Head of caudate nucleus (tissue), 42 donors: ENCODE measurements around the gene ABCC1.

Experiments used
- DNase-seq, 42 donors: peaks; one replicate each; pipeline versions ENCODE4 v3.0.0 to v3.0.0-alpha.2; 2020 to 2021; ENCODE audit warnings: mixed read lengths in 7 of 42
- intact Hi-C: fragments of 100-400 bp; cut with DNase I; formaldehyde crosslinking; loops from one replicate; pipeline ENCODE4 v1.15.0; 2022

ABCC1 gene

DNA sequence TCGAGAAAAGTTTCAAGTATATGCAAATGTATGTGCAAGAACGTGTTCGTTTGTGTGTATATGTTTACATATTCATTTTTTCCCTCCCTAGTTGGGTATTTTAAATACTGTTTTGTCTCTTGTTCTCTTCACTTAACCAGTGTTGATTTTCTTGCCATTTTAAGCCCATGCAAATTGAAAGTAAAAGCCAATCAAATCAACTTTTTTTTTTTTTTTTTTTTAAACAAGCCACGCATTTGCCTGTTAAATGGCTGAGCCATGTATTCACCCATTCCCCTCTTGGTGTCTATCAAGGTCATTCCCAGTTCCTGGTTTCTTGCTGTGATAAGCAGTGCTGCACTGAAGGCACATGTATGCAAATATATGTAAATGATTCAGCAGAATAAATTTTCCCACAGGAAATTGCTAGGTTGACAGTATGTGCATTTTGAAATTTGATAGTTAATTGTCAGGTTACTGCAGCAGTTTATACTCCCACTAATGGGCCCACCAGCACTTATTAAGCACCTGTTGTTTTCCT is 12.2 kb downstream of the ABCC1 start:
- no peak for DNase-seq
- intact Hi-C loops, result no loop called here

DNA sequence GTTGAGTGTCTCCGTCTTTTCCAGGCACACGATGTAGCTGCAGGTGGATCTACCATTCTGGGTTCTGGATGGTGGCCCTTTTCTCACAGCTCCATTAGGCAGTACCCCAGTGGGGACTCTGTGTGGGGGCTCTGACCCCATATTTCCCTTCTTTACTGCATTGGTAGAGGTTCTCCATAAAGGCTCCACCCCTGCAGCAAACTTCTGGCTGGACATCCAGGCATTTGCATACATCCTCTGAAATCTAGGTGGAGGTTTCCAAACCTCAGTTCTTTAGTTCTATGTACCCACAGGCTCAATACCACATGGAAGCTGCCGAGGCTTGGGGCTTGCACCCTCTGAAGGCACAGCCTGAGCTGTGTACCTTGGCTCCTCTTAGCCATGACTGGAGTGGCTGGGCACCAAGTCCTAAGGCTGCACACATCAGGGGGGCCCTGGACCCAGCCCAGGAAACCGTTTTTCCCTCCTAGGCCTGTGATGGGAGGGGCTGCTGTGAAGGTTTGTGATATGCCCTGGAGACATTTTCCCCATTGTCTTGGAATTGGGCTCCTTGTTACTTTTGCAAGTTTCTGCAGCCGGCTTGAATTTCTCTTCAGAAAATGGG is 14.0 kb downstream of the ABCC1 start:
- DNase-seq, result no peak
- intact Hi-C loops, result no loop called here

DNA sequence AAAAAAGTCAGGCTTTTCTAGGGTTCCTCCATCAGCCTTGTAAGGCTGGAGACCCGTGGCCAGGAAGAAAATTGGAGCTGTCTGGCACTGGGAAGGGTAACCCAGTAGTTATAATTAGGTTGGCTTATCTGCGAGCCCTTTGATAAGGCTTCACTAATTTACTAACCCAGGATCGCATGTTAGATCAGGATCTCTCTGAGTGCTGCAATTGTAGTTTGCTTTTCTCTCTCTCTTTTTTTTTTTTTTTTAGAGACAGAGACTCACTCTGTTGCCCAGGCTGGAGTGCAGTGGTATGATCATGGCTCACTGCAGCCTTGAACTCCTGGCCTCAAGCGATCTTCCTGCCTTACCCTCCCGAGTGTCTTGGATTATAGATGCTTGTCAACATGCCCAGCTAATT is 17.0 kb downstream of the ABCC1 start:
- intact Hi-C loops, result no loop called here
- no peak for DNase-seq

DNA sequence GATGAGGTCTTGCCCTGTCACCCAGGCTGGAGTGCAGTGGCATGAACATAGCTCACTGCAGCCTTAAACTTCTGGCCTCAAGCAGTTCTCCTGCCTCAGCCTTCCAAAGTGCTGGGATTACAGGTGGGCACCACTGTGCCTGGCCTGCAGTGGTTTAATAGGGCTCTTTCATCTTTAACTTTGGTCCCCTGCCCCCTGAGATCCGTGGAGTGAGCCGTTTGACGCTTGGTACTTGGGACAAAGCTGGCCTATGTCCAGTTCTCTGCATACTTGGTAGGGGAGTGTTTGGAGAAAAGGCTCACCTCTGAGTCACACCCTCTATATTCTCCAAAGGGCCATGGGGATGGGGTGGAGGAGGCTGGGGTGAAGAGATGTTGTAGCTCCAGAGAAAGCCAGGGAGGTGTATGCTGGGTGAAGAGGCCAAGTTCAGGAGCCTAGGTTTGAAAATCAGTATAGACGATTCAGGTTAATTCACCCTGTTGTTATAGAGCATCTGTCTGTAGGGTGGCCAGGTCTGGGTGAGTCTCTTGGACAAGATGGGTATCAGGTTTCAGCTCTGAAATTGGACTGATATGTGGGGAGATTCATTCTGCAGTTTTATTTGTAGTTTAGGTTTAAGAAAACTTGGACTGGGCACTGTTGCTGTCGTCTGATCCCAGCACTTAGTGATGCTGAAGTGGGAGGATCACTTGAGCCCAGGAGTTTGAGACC is 17.6 kb downstream of the ABCC1 start:
- no peak for DNase-seq

DNA sequence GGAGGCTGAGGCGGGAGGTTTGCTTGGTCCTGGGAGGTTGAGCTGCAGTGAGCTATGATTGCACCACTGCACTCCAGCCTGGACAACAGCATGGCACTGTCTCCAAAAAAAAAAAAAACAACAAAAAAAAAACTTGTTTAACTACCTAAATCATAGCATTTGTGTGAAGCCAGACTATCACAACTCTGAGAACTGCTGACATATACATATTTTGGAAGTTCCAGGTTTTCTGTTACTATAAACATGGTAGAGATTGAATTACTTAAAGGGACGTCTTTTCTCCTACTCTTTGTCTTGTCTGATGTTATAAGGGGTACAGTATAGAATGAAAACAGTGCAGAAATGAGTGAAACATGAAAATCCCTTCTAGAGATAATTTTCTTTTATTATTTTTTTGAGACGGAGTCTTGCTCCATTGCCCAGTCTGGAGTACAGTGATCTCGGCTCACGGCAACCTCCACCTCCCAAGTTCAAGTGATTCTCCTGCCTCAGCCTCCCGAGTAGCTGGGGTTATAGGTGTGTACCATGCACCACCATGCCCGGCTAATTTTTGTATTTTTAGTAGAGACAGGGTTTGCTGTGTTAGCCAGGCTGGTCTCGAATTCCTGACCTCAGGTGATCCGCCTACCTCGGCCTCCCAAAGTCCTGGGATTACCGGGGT is 18.4 kb downstream of the ABCC1 start:
- intact Hi-C loops, result no loop called here
- DNase-seq, result no peak

More for the DNA sequence above, 17.6 kb downstream of the ABCC1 start:
- intact Hi-C loops, result no loop called here

DNA sequence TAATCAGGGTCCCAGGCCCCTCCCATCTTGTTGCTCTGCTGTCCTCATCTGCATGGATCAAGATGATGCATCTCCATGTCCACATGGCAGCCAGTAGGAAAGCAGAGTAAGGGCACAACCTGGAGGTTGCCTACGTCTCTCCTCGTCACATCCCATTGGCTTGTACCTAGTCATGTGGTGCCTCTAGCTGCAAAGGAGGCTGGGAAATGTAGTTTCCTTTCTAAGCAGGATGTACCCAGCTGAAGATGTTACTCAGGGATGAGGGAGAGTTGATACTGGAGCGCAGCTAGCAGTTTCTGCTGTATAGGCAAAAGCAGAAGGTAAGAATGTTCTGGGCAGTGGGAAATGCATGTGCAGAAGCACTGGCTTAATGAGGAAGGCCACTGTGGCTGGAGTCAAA is 20.8 kb downstream of the ABCC1 start:
- no peak for DNase-seq
- intact Hi-C loops, result no loop called here

DNA sequence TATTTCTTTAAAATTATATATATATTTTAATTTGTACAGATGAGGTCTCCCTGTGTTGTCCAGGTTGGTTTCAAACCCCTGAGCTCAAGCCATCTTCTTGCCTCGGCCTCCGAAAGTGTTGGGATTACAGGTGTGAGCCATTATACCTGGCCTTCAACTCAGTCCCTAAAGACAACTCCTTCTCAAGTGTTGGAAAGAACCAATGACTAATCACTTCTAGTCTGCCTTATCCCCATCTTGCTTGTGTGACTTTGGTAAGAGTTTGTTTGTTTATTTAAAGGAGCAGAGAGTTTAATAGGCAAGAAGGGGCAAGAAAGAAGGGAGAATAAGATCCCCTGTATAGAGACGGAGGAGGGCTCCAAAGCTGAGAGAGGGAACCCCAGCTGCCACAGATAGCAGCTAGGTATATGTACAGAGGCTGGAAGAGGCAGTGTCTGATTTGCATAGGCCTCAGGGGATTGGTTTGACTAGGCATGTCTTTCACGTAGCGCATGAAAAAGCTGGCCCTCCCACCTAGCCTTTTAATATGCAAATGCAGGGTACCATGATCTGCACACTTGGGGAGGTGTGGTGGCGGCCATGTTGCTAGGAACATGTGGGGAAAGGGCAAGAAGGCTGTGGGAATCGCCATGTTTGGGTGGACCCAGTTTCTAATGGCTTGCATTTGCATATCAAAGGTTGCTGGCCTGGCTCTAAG is 21.5 kb downstream of the ABCC1 start:
- intact Hi-C loops, result no loop called here
- DNase-seq, result no peak

DNA sequence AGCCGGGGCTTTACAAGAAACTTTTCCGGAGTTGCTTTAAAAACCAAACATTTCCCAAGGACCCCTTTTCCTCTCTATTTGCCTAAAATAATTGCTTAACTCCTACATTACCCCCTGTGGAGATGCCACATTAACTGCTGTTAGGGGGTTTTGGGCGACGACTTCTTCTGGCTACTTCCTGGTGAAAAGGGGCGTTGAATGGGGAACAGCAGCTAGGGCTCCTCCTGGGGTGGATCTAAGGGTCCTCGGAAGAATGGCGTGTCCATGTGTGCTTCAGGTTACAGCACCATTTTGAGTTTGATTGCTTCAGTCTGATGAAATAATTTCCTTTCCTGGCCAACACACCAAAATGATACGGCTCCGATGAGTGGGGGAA is 22.0 kb downstream of the ABCC1 start:
- intact Hi-C loops, result no loop called here
- DNase-seq, result no peak

DNA sequence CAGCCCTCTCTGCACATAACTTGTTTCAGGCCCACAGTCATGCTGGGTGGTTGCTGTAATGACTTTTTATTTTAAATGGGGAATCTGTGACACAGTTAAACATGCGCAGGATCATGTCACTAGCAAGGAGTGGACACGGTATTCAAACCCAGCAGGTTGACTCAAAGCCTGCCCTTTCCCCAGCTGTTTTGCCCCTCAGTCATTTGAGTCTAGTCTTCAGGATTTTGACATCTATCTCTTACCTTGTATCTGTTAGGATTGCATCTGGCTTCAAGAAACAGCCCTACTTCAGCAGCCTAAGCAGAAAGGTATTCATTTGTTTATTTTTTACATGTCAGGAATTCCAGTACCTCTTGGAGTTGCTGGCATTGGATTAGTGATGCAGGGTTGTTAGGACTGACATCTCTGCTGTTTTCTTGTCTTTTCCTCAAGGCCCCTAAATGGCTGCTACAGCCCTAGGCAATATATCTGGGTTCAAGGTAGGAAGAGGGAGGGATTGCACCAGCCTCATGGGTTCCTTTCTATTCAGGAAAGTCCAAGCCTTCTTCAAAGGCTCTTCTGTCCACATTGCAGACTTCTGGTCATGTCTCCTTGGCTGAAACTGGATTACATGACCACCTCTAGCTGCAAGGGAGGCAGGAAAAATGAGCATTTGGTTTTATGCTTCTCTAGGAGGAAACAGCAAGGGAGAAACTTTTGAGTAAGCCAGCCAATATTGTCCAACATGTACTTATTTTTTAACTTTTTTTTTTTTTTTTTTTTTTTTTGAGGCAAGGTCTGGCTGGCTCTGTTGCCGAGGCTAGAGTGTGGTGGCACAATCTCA is 22.8 kb downstream of the ABCC1 start:
- no peak for DNase-seq

DNA sequence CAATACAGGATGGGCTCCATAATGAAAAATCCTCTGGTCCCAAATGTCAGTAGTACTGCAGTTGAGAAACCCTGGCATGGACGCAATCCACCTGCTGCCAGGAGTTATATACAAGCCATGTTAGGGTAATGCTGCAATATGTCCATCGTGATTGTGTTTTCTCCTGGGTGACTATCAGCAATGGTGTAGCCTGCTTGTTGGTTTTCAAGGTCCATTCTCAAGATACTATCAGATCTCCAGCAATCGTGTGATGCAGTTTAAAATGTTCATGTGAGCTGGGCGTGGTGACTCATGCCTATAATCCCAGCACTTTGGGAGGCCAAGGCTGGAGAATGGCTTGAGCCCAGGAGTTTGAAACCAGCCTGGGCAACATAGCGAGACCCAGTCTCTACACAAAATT is 24.0 kb downstream of the ABCC1 start:
- DNase-seq, result no peak
- intact Hi-C loops, result no loop called here

More for the DNA sequence above, 22.8 kb downstream of the ABCC1 start:
- intact Hi-C loops, result no loop called here

DNA sequence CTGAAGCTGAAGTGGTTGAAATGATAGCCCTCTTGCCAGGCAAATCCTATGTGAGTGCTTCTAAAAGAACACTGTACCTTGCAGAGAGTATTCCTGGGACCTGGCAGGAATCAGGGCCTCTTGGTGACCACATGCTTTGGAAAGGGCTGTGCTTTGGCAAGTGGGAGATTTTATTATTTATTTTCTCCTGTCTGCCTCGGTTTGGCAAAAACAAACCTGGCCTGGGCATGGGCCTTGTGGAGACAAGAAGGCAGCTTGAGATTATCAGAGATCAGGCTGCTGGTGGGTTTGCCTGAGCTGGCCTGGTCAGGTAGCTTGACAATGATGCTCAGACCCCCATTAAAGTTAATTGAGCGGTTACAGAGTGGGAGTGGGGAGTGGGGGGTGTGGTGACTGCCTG is 24.6 kb downstream of the ABCC1 start:
- intact Hi-C loops, result no loop called here
- DNase-seq, result no peak

DNA sequence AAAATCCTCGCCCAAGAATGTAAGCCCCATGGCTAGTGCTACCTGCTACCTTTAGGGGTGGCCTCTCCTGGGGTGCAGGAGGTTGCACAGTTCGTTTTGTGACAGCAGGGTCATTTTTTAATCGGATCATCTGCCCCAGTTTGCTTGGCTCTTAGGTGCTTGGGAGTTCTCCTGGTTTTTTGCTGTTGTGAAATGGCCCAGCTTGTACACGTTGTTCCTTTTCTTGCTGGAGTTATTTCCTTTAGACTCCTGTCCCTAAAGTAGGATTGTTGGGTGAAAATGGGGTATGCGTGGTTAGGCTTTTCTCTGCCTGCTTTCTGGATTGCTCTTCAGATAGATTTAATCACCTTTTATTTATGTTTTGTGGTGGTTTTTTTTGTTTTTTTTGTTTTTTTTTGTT is 25.8 kb downstream of the ABCC1 start:
- DNase-seq, result no peak
- intact Hi-C loops, result no loop called here

DNA sequence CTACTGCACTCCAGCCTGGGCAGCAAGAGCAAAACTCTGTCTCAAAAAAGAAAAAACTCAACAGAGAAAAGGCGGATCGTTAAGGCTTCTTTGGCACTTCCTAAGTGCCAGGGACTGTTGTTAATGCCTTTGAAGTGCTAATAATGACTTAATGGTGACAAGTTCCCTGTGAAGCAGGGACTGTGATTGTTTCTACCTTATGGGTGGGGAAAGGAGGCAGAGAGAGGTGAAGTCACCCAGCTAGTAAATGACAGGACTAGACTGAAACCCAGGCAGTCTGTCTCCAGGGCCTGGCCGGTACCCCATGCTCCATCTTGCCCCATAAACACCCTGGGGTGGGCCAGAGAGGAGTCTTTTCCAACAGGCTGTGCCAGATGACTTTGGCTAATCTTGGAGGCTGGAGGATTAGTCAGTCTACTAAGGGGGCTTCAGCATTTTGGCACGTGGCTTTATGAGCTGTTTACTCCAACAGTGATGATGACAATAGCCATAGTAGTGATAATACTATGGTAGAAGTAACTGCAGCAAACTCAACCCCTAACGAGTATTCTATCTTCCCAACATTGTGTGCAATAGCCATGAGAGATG is 26.9 kb downstream of the ABCC1 start:
- DNase-seq, result no peak
- intact Hi-C loops, result no loop called here

DNA sequence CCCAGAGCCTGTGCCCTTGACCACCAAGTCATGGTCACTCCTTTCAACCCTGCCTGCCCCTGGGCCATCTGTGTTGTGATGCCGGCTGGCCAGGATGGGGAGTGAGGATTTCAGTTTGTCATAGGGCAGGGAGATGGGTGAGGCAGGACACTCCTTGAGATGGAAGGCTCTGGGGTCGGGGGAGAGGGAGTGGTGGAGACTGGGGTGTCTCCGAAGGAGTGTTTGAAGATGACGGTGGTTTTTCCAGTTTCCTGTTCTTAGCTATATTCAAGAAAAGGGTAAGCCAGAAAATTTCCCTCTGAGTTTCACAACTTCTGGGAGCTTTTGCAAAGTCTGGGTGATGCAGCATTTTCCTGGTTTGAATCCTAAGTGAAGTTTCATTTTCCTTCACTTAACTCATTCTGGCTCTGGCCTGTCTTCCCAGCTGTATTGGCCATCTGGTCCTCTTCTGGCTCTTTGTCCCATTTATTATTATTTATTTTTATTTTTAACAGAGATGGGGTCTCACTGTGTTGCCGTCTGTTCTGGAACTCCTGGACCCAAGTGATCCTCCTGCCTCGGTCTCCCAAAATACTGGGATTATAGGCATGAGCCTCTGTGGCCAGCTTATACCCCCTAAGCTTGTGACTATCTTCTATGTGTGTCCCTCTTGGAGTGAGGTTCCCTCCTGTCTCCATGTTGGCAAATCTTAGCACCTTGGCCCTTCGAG is 27.7 kb downstream of the ABCC1 start:
- intact Hi-C loops, result no loop called here
- DNase-seq, result no peak

DNA sequence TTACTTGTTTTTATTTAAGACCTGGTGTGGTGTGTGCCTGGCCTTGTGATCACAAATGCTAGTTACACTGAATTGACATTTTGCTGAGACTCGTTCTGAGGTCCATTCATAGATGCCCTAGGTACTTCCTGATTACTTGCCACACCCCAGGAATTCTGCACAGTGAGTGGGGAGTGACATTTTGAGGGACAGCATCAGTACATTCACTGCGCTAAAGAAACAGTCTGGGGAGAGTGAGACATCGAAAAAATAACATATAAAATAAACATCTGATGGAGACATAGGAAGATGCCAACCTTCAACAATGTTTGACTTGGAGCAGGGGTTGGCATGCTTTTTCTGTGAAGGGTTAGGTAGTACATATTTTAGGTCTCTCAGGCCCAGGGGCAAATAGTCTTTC is 30.4 kb downstream of the ABCC1 start:
- intact Hi-C loops, result no loop called here
- no peak for DNase-seq

DNA sequence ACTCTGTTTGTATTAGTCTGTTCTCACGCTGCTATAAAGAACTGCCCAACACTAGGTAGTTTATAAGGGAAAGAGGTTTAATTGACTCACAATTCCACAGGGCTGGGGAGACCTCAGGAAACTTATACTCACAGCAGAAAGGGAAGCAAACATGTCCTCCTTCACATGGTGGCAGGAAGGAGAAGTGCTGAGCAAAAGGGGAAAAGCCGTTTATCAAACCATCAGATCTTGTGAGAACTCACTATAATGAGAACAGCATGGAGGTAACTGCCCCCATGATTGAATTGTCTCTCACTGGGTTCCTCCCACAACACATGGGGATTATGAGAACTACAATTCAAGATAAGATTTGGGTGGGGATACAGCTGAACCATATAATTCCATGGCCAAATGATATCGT is 30.9 kb downstream of the ABCC1 start:
- intact Hi-C loops, result no loop called here
- DNase-seq, result no peak

DNA sequence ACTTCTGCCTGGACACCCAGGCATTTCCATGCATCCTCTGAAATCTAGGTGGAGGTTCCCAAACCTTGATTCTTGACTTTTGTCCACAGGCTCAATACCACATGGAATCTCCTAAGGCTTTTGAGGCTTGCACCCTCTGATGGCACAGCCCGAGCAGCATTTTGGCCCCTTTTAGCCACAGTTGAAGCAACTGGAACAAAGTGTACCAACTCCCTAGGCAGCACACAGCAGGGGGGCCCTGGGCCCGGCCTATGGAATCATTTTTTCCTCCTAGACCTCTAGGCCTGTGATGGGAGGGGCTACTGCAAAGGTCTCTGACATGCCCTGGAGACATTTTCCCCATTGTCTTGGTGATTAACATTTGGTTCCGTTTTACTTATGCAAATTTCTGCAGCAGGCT is 32.0 kb downstream of the ABCC1 start:
- intact Hi-C loops, result no loop called here
- DNase-seq, result no peak
